OCI-LY1 (cell line): Measurements from ENCODE around the gene C1orf116.

ENCODE experiments used
- EZH2 ChIP-seq: fragments of 200-600 bp; sonication (generic), shearing (Covaris generic); IDR thresholded peaks from 2 replicates; pipeline ENCODE4 v1.8.0; 2017; ENCODE audit warnings: borderline replicate concordance, mixed run types, mild to moderate bottlenecking, antibody characterized with exemption, low read length, moderate library complexity, mixed read lengths
- TF ChIP-seq, protein P1 (sequence below): fragments of 200-600 bp; sonication (generic), shearing (Covaris generic); IDR thresholded peaks from 2 replicates; pipeline ENCODE4 v1.5.1; 2017; ENCODE audit warnings: mild to moderate bottlenecking, antibody characterized with exemption, low read length, moderate library complexity, mixed read lengths

DNA sequence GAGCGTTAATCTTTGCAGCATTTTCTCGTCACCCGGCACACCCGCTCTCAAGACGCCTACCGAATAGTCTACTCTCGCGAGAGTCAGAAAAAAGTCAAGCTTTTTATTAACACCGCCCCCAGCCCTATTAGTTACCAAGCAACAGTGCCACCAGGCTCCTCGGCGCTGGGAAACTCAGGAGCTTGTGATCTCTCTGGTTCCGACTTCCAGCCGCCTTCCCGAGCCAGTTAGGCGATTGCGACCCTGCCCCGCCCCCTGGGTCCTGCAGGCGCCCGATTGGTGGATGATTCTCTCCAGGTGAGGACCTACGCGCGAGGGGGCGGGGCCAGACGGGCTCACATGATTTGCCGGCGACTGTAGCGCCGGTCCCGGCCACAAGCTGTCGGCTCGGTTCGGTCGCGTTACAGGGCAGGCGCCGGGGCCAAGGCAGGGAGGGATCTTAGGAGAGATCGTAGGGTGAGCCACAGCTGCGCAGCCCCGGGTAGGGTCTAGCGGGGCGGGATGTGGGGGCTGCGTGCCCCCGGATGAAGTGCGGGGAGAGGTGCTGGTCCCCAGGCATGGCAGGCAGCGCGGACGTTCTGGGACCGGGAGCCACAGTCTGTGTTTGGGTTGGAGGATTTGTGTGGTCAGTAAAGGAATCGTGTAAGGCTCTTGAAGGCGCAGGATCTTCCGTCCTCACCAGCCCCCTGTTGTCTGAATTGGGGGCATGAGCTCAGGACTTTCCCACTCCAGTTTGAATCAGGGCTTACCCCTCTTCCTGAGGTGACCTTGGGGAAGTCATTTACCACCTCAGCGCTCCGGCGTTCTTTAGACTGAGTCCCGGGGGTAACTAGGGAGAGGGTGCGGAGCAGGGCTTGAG is 20.6 kb upstream of the C1orf116 start, which contains the start of gene PFKFB2:
- TF ChIP-seq, protein P1, sequence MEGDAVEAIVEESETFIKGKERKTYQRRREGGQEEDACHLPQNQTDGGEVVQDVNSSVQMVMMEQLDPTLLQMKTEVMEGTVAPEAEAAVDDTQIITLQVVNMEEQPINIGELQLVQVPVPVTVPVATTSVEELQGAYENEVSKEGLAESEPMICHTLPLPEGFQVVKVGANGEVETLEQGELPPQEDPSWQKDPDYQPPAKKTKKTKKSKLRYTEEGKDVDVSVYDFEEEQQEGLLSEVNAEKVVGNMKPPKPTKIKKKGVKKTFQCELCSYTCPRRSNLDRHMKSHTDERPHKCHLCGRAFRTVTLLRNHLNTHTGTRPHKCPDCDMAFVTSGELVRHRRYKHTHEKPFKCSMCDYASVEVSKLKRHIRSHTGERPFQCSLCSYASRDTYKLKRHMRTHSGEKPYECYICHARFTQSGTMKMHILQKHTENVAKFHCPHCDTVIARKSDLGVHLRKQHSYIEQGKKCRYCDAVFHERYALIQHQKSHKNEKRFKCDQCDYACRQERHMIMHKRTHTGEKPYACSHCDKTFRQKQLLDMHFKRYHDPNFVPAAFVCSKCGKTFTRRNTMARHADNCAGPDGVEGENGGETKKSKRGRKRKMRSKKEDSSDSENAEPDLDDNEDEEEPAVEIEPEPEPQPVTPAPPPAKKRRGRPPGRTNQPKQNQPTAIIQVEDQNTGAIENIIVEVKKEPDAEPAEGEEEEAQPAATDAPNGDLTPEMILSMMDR = no peak
- TF ChIP-seq EZH2 = no peak
